KMS-11 (cell line): ENCODE data around the gene XRRA1.
A peak's percentile ranks its signal among the peaks of the same experiment; 100 is the strongest.

ENCODE experiments used
- H2AFZ ChIP-seq: fragments of 200-600 bp; sonication (generic); 2 replicates; pipeline ENCODE4 v1.6.1; 2016; ENCODE audit warnings: antibody characterized with exemption, mixed run types, low read depth
- H3K27ac ChIP-seq: fragments of 200-600 bp; sonication (generic); 2 replicates; pipeline ENCODE4 v1.6.1; 2016; ENCODE audit warnings: mild to moderate bottlenecking, mixed run types
- H3K27me3 ChIP-seq: fragments of 200-600 bp; sonication (generic); 2 replicates; pipeline ENCODE4 v1.6.1; 2017; ENCODE audit warnings: mild to moderate bottlenecking, low read depth, mixed run types, moderate library complexity; ENCODE audit not compliant: insufficient read depth
- H3K36me3 ChIP-seq: fragments of 200-600 bp; sonication (generic); 2 replicates; pipeline ENCODE4 v1.6.1; 2017; ENCODE audit warnings: mild to moderate bottlenecking, mixed run types; ENCODE audit not compliant: insufficient read depth
- H3K4me1 ChIP-seq: fragments of 200-600 bp; sonication (generic); 2 replicates; pipeline ENCODE4 v1.6.1; 2016; ENCODE audit warnings: mild to moderate bottlenecking, low read depth, mixed run types; ENCODE audit not compliant: poor library complexity, severe bottlenecking
- H3K4me2 ChIP-seq: fragments of 200-600 bp; sonication (generic); 2 replicates; pipeline ENCODE4 v1.7.0; 2016; ENCODE audit warnings: mild to moderate bottlenecking, mixed run types
- H3K4me3 ChIP-seq: fragments of 200-600 bp; sonication (generic); IDR thresholded peaks from 2 replicates; pipeline ENCODE4 v1.6.1; 2017; ENCODE audit warnings: low read depth, low read length, mixed read lengths; ENCODE audit not compliant: insufficient read depth
- H3K79me2 ChIP-seq: fragments of 200-600 bp; sonication (generic); 2 replicates; pipeline ENCODE4 v1.6.1; 2016; ENCODE audit warnings: low read depth, mixed run types; ENCODE audit not compliant: insufficient read depth
- H3K9ac ChIP-seq: fragments of 200-600 bp; sonication (generic); 2 replicates; pipeline ENCODE4 v1.6.1; 2016; ENCODE audit warnings: mild to moderate bottlenecking, mixed run types
- H4K20me1 ChIP-seq: fragments of 200-600 bp; sonication (generic); 2 replicates; pipeline ENCODE4 v1.6.1; 2016; ENCODE audit warnings: mild to moderate bottlenecking, mixed run types; ENCODE audit not compliant: insufficient read depth
- CTCF ChIP-seq: fragments of 200-600 bp; sonication (generic); conservative IDR thresholded peaks from 2 replicates; pipeline ENCODE4 v1.6.1; 2017; ENCODE audit warnings: low read depth, mild to moderate bottlenecking, antibody characterized with exemption, low read length, moderate library complexity, mixed read lengths

Gene XRRA1

GRCh38 chr11:74870485-74870884 lies 78.4 kb downstream of the XRRA1 start:
- Histone ChIP-seq H3K4me3 (no peak overlapping the region), H3K27me3 (no peaks in the 10 kb centered on the region), H3K4me1 (no peaks in the 10 kb centered on the region), H4K20me1 (no peaks in the 10 kb centered on the region), H3K4me2 (no peak overlapping the region), H3K27ac (no peak overlapping the region), H2AFZ (no peak overlapping the region), H3K9ac (no peak overlapping the region), H3K79me2 (no peaks in the 10 kb centered on the region), H3K36me3 (no peaks in the 10 kb centered on the region)
- TF ChIP-seq CTCF: peak; percentile 49

- no peaks in the 10 kb centered on the region for H3K79me2 ChIP-seq
- no peak overlapping the region for H3K4me2 ChIP-seq
- no peak overlapping the region for H2AFZ ChIP-seq
- no peaks in the 10 kb centered on the region for H4K20me1 ChIP-seq
- TF ChIP-seq CTCF: no peak
- H3K27me3 ChIP-seq: no peaks in the 10 kb centered on the region
- H3K36me3 ChIP-seq: no peaks in the 10 kb centered on the region
- no peak overlapping the region for H3K27ac ChIP-seq
- no peak overlapping the region for H3K9ac ChIP-seq
- no peaks in the 10 kb centered on the region for H3K4me1 ChIP-seq
- H3K4me3 ChIP-seq: no peak overlapping the region
Observed at GRCh38 chr11:74866557-74866956, 82.3 kb downstream of the XRRA1 start.

GRCh38 chr11:74863410-74863809 lies 85.5 kb downstream of the XRRA1 start:
- Histone ChIP-seq H4K20me1 (no peaks in the 10 kb centered on the region), H2AFZ (no peak overlapping the region), H3K27me3 (no peaks in the 10 kb centered on the region), H3K9ac (no peak overlapping the region), H3K27ac (no peak overlapping the region), H3K4me1 (no peaks in the 10 kb centered on the region), H3K36me3 (no peaks in the 10 kb centered on the region), H3K4me3 (no peak overlapping the region), H3K4me2 (no peak overlapping the region), H3K79me2 (no peaks in the 10 kb centered on the region)
- no peak for TF ChIP-seq CTCF

GRCh38 chr11:74860743-74861142 lies 88.1 kb downstream of the XRRA1 start:
- Histone ChIP-seq H3K4me3 (no peak overlapping the region), H3K9ac (no peak overlapping the region), H2AFZ (no peak overlapping the region), H3K27me3 (no peaks in the 10 kb centered on the region), H4K20me1 (no peaks in the 10 kb centered on the region), H3K36me3 (no peaks in the 10 kb centered on the region), H3K27ac (no peak overlapping the region), H3K4me1 (no peaks in the 10 kb centered on the region), H3K4me2 (no peak overlapping the region), H3K79me2 (no peaks in the 10 kb centered on the region)
- TF ChIP-seq CTCF: no peak
